Tibial artery (tissue), 4 donors: ENCODE data around the gene CD1D.

Experiments used
- DNase-seq, 2 donors: peaks; one replicate each; pipeline ENCODE4 v3.0.0-alpha.2; 2019
- H3K27ac ChIP-seq, 2 donors: fragments of 200-600 bp; sonication (generic) in 1 of 2; 1 replicate in 1 of 2; 2 replicates in 1 of 2; pipeline ENCODE4 v1.5.1; 2018 to 2019; ENCODE audit warnings: mild to moderate bottlenecking in 1 of 2
- H3K27me3 ChIP-seq, 2 donors: fragments of 200-600 bp; sonication (generic) in 1 of 2; one replicate each; pipeline versions ENCODE4 v1.5.1 to v1.6.0; 2016 to 2019
- H3K36me3 ChIP-seq, 3 donors: fragments of 200-600 bp; sonication (generic) in 2 of 3; one replicate each; pipeline ENCODE4 v1.5.1; 2016 to 2019; ENCODE audit warnings: mild to moderate bottlenecking in 2 of 3
- H3K4me1 ChIP-seq, 4 donors: fragments of 200-600 bp; sonication (generic) in 2 of 4; 1 replicate in 3 of 4; 2 replicates in 1 of 4; pipeline ENCODE4 v1.5.1; 2016 to 2019
- H3K4me3 ChIP-seq, 2 donors: fragments of 200-600 bp; sonication (generic) in 1 of 2; 1 replicate in 1 of 2; 2 replicates in 1 of 2; pipeline ENCODE4 v1.5.1; 2018 to 2019; ENCODE audit warnings: mild to moderate bottlenecking in 2 of 2
- H3K9me3 ChIP-seq, 3 donors: fragments of 200-600 bp; sonication (generic) in 1 of 3; one replicate each; pipeline ENCODE4 v1.5.1; 2016 to 2019
- intact Hi-C: fragments of 100-400 bp; cut with DNase I; formaldehyde crosslinking; loops from one replicate; pipeline ENCODE4 v1.15.0; 2023; ENCODE audit warnings: low total_unique reads
- TF ChIP-seq, protein P1 (sequence below), 2 experiments: fragments of 200-600 bp in 1 of 2; fragments of 450-650 bp in 1 of 2; IDR thresholded peaks; one replicate each; pipeline ENCODE4 v1.5.1; 2017 to 2019; ENCODE audit warnings: antibody characterized with exemption in 2 of 2, mild to moderate bottlenecking in 1 of 2, moderate library complexity in 1 of 2

CD1D gene

GRCh38 chr1:158199849-158200248, 19.2 kb downstream of the CD1D start:
- intact Hi-C loops, result loop anchor here (5.0 kb wide), 1 partner anchor 797 kb away; no protein-coding TSS in a partner anchor
- H3K27me3 ChIP-seq, result no peaks in the 10 kb centered on the region
- no peaks in the 10 kb centered on the region for H3K4me1 ChIP-seq
- TF ChIP-seq, protein P1, sequence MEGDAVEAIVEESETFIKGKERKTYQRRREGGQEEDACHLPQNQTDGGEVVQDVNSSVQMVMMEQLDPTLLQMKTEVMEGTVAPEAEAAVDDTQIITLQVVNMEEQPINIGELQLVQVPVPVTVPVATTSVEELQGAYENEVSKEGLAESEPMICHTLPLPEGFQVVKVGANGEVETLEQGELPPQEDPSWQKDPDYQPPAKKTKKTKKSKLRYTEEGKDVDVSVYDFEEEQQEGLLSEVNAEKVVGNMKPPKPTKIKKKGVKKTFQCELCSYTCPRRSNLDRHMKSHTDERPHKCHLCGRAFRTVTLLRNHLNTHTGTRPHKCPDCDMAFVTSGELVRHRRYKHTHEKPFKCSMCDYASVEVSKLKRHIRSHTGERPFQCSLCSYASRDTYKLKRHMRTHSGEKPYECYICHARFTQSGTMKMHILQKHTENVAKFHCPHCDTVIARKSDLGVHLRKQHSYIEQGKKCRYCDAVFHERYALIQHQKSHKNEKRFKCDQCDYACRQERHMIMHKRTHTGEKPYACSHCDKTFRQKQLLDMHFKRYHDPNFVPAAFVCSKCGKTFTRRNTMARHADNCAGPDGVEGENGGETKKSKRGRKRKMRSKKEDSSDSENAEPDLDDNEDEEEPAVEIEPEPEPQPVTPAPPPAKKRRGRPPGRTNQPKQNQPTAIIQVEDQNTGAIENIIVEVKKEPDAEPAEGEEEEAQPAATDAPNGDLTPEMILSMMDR (IDR thresholded peaks at IDR 0.05), result no peak
- no peak for DNase-seq
- H3K4me3 ChIP-seq, result no peak overlapping the region
- H3K9me3 ChIP-seq, result no peaks in the 10 kb centered on the region
- H3K27ac ChIP-seq, result no peak overlapping the region
- no peaks in the 10 kb centered on the region for H3K36me3 ChIP-seq

DNA sequence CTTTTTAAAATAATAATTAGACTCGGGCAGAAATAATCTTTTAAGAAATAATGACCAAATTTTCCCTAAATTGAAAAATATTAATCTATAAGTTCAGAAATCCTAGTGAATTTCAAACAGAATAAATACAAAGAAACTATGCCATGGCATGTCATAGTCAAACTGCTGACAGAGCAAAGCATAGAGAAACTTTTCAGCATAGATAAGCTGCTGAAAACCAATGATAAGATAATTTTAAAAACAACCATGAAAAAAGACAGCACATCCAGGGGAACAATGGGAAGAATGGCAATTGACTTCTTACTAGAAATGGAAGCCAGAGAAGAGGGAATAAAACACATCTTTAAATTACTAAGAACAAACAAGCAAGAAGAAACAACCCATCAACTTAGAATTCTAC, 19.8 kb downstream of the CD1D start:
- no peaks in the 10 kb centered on the region for H3K4me1 ChIP-seq
- no peak for DNase-seq
- H3K9me3 ChIP-seq, result no peaks in the 10 kb centered on the region
- TF ChIP-seq, protein P1 (IDR thresholded peaks at IDR 0.05), result no peak
- no peak overlapping the region for H3K4me3 ChIP-seq
- no peaks in the 10 kb centered on the region for H3K36me3 ChIP-seq
- no peaks in the 10 kb centered on the region for H3K27me3 ChIP-seq
- intact Hi-C loops, result loop anchor here (5.0 kb wide), 1 partner anchor 797 kb away; no protein-coding TSS in a partner anchor
- no peak overlapping the region for H3K27ac ChIP-seq

DNA sequence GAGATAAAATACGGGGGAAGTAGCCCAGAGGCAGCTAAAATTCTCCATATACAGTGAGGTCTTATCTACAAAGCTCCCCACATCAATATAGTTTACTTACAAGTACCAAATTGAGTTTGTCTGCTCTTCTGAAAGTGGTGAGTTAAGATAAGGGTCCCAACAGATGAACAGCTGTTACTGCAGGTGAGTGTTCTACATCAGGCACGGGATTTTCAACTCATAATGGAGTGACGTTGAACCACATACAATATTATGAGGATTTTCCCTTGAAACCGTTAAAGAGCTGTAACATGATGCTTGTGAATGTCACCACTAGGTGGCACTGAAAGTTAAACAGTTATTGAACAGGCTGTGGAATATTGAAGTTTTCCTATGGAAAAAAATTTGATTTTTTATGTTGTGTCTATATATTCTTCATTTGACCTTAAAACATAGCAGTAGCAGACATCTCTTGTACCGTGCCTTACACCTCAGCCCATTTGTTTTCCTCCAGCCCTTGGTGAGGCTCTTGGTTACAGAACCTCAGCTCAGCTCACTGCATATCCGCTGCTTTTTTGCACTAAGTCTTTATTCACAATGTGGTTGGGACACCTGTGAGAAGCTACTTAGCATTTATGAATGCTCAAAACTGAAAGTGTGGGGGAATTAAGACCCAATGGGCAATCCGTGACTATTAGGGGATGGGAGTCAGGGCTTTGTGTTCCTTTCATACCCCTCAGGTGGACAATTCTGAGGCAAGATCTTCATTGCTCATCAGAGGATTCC, 23.2 kb downstream of the CD1D start:
- Histone ChIP-seq H3K27ac (no peak overlapping the region), H3K9me3 (no peaks in the 10 kb centered on the region), H3K4me3 (no peak overlapping the region), H3K27me3 (no peaks in the 10 kb centered on the region), H3K36me3 (no peaks in the 10 kb centered on the region), H3K4me1 (no peaks in the 10 kb centered on the region)
- intact Hi-C loops, result loop anchor here (5.0 kb wide), 1 partner anchor 793 kb away; no protein-coding TSS in a partner anchor
- no peak for DNase-seq
- TF ChIP-seq, protein P1 (IDR thresholded peaks at IDR 0.05), result peak; percentile 73 to 76

DNA sequence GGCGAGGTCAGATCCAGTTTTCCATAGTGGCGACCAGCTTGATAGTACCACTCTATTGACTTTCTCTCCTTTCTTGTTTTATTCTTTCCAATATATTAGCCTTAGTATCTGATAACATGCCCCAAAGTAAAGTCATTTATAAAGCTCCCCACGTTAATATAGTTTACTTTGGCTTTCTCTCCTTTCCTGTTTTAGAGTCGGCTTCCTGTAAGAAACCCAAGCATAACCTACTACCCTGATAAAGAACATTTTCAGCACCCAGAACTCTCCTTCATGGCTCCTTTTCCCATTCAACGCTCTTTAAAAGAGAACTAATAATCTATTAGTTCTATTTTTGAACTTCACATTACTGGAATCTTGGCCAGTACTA, 23.7 kb downstream of the CD1D start:
- TF ChIP-seq, protein P1 (IDR thresholded peaks at IDR 0.05), result no peak
- no peak overlapping the region for H3K4me3 ChIP-seq
- H3K36me3 ChIP-seq, result no peaks in the 10 kb centered on the region
- intact Hi-C loops, result loop anchor here (5.0 kb wide), 1 partner anchor 793 kb away; no protein-coding TSS in a partner anchor
- H3K27ac ChIP-seq, result no peak overlapping the region
- DNase-seq, result no peak
- H3K27me3 ChIP-seq, result no peaks in the 10 kb centered on the region
- no peaks in the 10 kb centered on the region for H3K4me1 ChIP-seq
- no peaks in the 10 kb centered on the region for H3K9me3 ChIP-seq

GRCh38 chr1:158208586-158209116, 28.0 kb downstream of the CD1D start:
- Histone ChIP-seq H3K27me3 (no peaks in the 10 kb centered on the region), H3K4me3 (no peak overlapping the region), H3K9me3 (no peaks in the 10 kb centered on the region), H3K4me1 (no peaks in the 10 kb centered on the region), H3K27ac (no peak overlapping the region), H3K36me3 (no peaks in the 10 kb centered on the region)
- no peak for DNase-seq
- TF ChIP-seq, protein P1 (IDR thresholded peaks at IDR 0.05), result no peak
- intact Hi-C loops, result loop anchor here (5.0 kb wide), 1 partner anchor 864 kb away; no protein-coding TSS in a partner anchor
